ENCODE measurements around the gene RGP1.

GRCh38 chr9:35718721-35719511 is 30.2 kb upstream of the RGP1 start:
- TF ChIP-seq CTCF (IDR thresholded peaks at IDR 0.05) (no peak), EZH2 (IDR thresholded peaks at IDR 0.05) (no peak)

All from neural progenitor cell (in vitro differentiated cells).